ENCODE results near the gene CCBE1. TPM values are rescaled to one million over a fixed set of nuclear protein-coding genes. Genes with fewer than 3 reads are reported as not detected.

The CCBE1 gene
- polyA plus RNA-seq, 1 donor from 2014 or later: not detected

- no peaks in the 10 kb centered on the region for H3K27me3 Mint-ChIP-seq
- H3K36me3 Mint-ChIP-seq: no peaks in the 10 kb centered on the region
- H3K9me3 Mint-ChIP-seq: peaks cover 0 to 12% (median 5%) of the 10 kb centered on the region in 3 donors
- no peaks in the 10 kb centered on the region for H3K4me1 Mint-ChIP-seq
- no peak overlapping the region for H3K27ac Mint-ChIP-seq
- H3K4me3 Mint-ChIP-seq: no peak overlapping the region
Measured at GRCh38 chr18:59559528-59559927, 137.7 kb downstream of the CCBE1 start.

DNA sequence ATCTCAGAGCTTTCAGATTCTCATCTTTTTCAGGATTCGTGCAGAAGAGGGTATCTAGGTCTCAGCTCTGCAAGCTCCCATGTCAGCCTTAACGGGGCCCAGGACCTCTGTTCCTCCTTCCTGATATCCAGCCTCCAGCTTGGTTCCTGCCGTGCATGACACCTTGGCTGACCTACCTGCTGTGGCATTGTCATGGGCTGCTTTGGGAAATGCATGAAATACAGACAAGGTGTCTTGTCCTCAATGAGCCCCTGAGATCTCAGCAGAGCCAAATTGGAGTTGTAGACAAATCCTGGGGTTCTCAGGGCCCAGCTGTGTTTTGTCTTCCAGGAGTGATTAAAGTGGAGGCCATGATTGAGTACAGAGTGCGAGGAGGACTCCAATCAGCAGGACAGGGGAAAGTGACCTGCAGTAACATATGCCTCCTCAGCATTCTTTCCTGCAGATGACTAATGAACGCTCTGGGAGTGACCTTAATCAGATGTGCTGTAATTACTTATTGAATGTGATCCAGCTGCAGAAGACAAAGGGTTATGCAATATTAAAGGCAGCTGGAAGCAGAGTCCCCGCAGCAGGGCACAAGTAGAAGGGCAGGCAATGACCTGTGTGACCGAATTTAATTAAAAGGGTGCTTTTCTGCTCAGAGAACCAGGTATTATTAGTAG is 141.1 kb downstream of the CCBE1 start:
- Mint-ChIP-seq H3K36me3 (no peaks in the 10 kb centered on the region), H3K27ac (no peak overlapping the region), H3K4me3 (no peak overlapping the region), H3K27me3 (no peaks in the 10 kb centered on the region), H3K4me1 (no peaks in the 10 kb centered on the region), H3K9me3 (peaks cover 0 to 9% (median 5%) of the 10 kb centered on the region in 3 donors)

- Mint-ChIP-seq H3K4me3 (no peak overlapping the region), H3K27ac (no peak overlapping the region), H3K36me3 (no peaks in the 10 kb centered on the region), H3K27me3 (no peaks in the 10 kb centered on the region), H3K9me3 (peaks cover 0 to 9% (median 5%) of the 10 kb centered on the region in 3 donors), H3K4me1 (no peaks in the 10 kb centered on the region)
Measured at GRCh38 chr18:59554796-59555335, 142.4 kb downstream of the CCBE1 start.

DNA sequence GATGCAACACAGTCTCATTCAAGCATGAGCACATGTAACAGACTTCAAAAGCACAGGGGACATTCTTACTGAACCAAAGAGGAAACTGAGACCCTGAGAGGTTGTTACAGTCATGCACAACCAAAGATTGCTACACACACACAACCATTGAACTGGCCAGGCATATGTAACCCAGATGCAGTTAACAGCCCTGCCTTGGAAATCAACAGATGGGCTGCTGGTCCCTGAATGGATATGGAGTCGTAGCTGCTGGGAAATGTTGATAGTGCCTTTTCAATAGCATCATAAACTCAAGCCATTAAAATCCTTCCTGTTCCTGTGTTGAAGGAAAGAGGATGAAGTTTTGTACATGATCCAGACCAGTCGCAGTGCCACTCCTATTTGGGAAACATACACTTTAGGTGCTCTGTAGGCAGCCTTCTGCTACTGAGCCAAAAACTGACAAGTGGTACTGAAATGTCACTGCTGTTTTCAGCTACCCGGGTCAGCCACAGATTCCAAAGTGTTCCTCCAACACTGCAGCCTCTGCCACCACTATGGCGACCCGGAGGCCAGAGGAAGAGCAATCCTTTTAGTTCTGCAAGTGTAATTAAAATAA is 143.9 kb downstream of the CCBE1 start:
- Mint-ChIP-seq H3K9me3 (peaks cover 0 to 8% (median 5%) of the 10 kb centered on the region in 3 donors), H3K36me3 (no peaks in the 10 kb centered on the region), H3K27me3 (no peaks in the 10 kb centered on the region), H3K4me3 (no peak overlapping the region), H3K4me1 (no peaks in the 10 kb centered on the region), H3K27ac (no peak overlapping the region)

- H3K9me3 Mint-ChIP-seq: peaks cover 0 to 3% (median 0%) of the 10 kb centered on the region in 3 donors
- H3K36me3 Mint-ChIP-seq: no peaks in the 10 kb centered on the region
- no peak overlapping the region for H3K4me3 Mint-ChIP-seq
- peak overlapping the region in 1 of 3 donors; percentile 24 for H3K27ac Mint-ChIP-seq
- H3K27me3 Mint-ChIP-seq: no peaks in the 10 kb centered on the region
- H3K4me1 Mint-ChIP-seq: no peaks in the 10 kb centered on the region
Measured at GRCh38 chr18:59551902-59552635, 145.2 kb downstream of the CCBE1 start.

DNA sequence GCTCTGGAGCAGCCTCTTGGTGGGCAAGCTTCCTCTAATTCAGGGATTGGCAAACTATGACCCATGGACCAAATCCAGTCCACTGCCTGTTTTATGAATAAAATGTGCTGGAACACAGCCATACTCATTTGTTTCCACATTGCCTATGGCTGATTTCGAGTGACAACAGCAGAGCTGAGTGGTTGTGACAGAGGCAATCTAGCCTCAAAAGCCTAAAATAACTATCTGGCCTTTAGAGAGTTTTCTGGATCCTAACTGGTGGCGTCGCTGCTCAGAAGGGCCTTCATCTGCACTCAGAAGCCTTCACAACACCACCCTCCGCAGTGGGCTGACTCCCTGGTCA is 147.1 kb downstream of the CCBE1 start:
- no peaks in the 10 kb centered on the region for H3K4me1 Mint-ChIP-seq
- no peaks in the 10 kb centered on the region for H3K27me3 Mint-ChIP-seq
- H3K9me3 Mint-ChIP-seq: peaks cover 0 to 2% (median 0%) of the 10 kb centered on the region in 3 donors
- no peaks in the 10 kb centered on the region for H3K36me3 Mint-ChIP-seq
- no peak overlapping the region for H3K4me3 Mint-ChIP-seq
- H3K27ac Mint-ChIP-seq: no peak overlapping the region

- no peaks in the 10 kb centered on the region for H3K4me1 Mint-ChIP-seq
- H3K9me3 Mint-ChIP-seq: peaks cover 0 to 2% (median 0%) of the 10 kb centered on the region in 3 donors
- no peaks in the 10 kb centered on the region for H3K27me3 Mint-ChIP-seq
- no peak overlapping the region for H3K4me3 Mint-ChIP-seq
- no peak overlapping the region for H3K27ac Mint-ChIP-seq
- H3K36me3 Mint-ChIP-seq: no peaks in the 10 kb centered on the region
Measured at GRCh38 chr18:59549503-59550173, 147.6 kb downstream of the CCBE1 start.

DNA sequence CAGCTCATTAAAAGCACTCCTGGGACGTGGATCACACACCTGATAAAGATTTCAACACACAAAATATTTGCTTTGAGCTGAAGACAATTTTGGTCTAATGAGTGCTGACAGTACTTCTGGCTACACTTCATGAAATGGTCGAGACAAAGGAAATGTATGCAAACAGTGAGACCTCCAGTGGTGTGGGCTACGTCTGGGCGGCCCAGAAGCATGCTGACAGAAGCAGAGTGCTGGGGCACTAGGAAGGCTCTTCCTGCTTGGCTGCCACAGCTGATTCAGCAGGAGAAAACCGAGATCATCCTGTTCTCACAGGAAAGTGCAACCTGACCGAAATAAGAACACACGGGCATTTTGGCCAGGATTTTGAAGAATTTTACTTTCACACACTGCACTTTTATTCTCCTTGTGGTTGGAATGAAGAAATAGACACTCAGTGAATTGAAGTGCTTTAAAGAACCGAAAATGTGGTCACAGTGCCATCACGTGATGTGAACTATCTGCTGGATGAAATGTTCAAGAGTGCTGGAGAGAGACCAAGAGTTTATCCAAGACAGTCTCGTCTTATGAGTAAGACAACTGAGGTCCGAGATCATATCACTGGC is 149.5 kb downstream of the CCBE1 start:
- H3K9me3 Mint-ChIP-seq: peaks cover 0 to 2% (median 0%) of the 10 kb centered on the region in 3 donors
- no peaks in the 10 kb centered on the region for H3K27me3 Mint-ChIP-seq
- H3K36me3 Mint-ChIP-seq: no peaks in the 10 kb centered on the region
- no peak overlapping the region for H3K27ac Mint-ChIP-seq
- H3K4me1 Mint-ChIP-seq: no peaks in the 10 kb centered on the region
- no peak overlapping the region for H3K4me3 Mint-ChIP-seq

GRCh38 chr18:59546188-59546587 is 151.0 kb downstream of the CCBE1 start:
- peaks cover 2% of the 10 kb centered on the region for H3K27me3 Mint-ChIP-seq
- no peak overlapping the region for H3K4me3 Mint-ChIP-seq
- no peaks in the 10 kb centered on the region for H3K36me3 Mint-ChIP-seq
- peaks cover 0 to 2% (median 0%) of the 10 kb centered on the region in 3 donors for H3K9me3 Mint-ChIP-seq
- no peak overlapping the region for H3K27ac Mint-ChIP-seq
- no peaks in the 10 kb centered on the region for H3K4me1 Mint-ChIP-seq

GRCh38 chr18:59540780-59541179 is 156.4 kb downstream of the CCBE1 start:
- no peaks in the 10 kb centered on the region for H3K36me3 Mint-ChIP-seq

DNA sequence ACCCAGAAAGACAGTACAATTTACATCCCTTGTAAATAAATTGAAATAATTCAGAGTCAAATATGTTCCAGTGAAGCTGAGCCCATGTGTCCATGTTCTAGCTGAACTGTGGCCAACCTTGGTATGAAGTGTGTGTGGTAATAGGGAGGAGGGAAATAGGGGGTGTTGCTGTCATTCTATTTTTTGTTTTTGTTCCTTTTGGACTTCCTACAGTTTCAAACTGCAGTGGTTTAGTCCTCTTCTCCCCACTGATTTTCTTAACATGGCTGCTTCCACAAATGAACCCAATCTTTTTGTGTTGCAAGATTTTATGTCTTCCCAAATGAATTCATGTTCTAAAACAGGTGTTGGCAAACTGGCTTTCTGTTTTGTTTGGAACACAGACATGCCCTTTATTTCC is 156.9 kb downstream of the CCBE1 start:
- Mint-ChIP-seq H3K9me3 (no peaks in the 10 kb centered on the region), H3K4me1 (no peaks in the 10 kb centered on the region), H3K27me3 (peaks cover 5% of the 10 kb centered on the region), H3K36me3 (no peaks in the 10 kb centered on the region), H3K4me3 (no peak overlapping the region), H3K27ac (no peak overlapping the region)

More at GRCh38 chr18:59540780-59541179, 156.4 kb downstream of the CCBE1 start:
- Mint-ChIP-seq H3K4me3 (no peak overlapping the region), H3K27ac (no peak overlapping the region), H3K9me3 (no peaks in the 10 kb centered on the region), H3K4me1 (no peaks in the 10 kb centered on the region), H3K27me3 (peaks cover 5% of the 10 kb centered on the region)

GRCh38 chr18:59539108-59539507 is 158.1 kb downstream of the CCBE1 start:
- no peak overlapping the region for H3K27ac Mint-ChIP-seq
- H3K9me3 Mint-ChIP-seq: no peaks in the 10 kb centered on the region
- H3K27me3 Mint-ChIP-seq: peaks cover 5% of the 10 kb centered on the region
- no peaks in the 10 kb centered on the region for H3K4me1 Mint-ChIP-seq
- no peaks in the 10 kb centered on the region for H3K36me3 Mint-ChIP-seq
- no peak overlapping the region for H3K4me3 Mint-ChIP-seq

GRCh38 chr18:59537579-59537978 is 159.6 kb downstream of the CCBE1 start:
- Mint-ChIP-seq H3K4me3 (no peak overlapping the region), H3K36me3 (no peaks in the 10 kb centered on the region), H3K27me3 (peaks cover 5% of the 10 kb centered on the region), H3K4me1 (no peaks in the 10 kb centered on the region), H3K27ac (no peak overlapping the region), H3K9me3 (no peaks in the 10 kb centered on the region)

- H3K4me1 Mint-ChIP-seq: no peaks in the 10 kb centered on the region
- no peaks in the 10 kb centered on the region for H3K9me3 Mint-ChIP-seq
- no peaks in the 10 kb centered on the region for H3K36me3 Mint-ChIP-seq
- H3K27me3 Mint-ChIP-seq: peaks cover 11% of the 10 kb centered on the region
- peak overlapping the region in 1 of 4 donors; percentile 46 for H3K4me3 Mint-ChIP-seq
- H3K27ac Mint-ChIP-seq: no peak overlapping the region
Measured at GRCh38 chr18:59536166-59536565, 161.1 kb downstream of the CCBE1 start.

DNA sequence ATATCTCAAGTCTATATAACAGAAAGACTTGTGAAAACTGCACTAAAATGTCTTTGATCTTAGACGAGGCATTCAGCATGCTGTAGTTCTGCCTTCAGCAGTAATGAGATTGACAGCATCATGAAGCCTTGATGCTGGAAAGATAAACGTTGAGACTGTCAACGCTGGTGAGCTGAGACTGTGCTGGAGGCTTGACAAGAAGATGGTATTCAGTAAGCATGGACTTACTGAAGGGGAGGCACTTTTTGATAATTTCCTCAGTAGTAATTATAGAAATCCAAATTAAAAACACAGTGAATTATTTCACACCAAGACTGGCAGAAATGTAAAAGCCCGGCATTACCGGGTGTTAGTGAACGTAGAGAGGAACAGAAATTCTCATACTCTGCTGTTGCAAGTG is 162.2 kb downstream of the CCBE1 start:
- no peaks in the 10 kb centered on the region for H3K4me1 Mint-ChIP-seq
- no peak overlapping the region for H3K4me3 Mint-ChIP-seq
- no peaks in the 10 kb centered on the region for H3K36me3 Mint-ChIP-seq
- H3K27me3 Mint-ChIP-seq: peaks cover 12% of the 10 kb centered on the region
- H3K9me3 Mint-ChIP-seq: no peaks in the 10 kb centered on the region
- no peak overlapping the region for H3K27ac Mint-ChIP-seq
